HUDEP-2 (cell line): ENCODE results near the gene BEST4.
"Not testable (repeated sequence)": the region's sequence is repeated elsewhere in the genome, so short reads cannot be mapped to it uniquely, and the experiment has no call there.

Experiments
- DNase-seq, 76 experiments: peaks; one replicate each; lab custom pipeline; 2025; ENCODE audit not compliant: unreplicated experiment in 76 of 76; lab: John Stamatoyannopoulos, UW

Gene BEST4

GRCh38 chr1:44788120-44788860 is at the start of gene BEST4:
Gene BEST4, minus strand, starts transcription at chr1:44788170. Its CDS starts 465 bp downstream, at chr1:44787705.
- no peak for DNase-seq

GRCh38 chr1:44835738-44836675 is 48.0 kb upstream of the BEST4 start:
- DNase-seq: peak in 69 of 76 experiments; percentile 8 to 84 (median 66)

- no peak for DNase-seq
Observed at GRCh38 chr1:44834328-44834727, 46.4 kb upstream of the BEST4 start.

DNA sequence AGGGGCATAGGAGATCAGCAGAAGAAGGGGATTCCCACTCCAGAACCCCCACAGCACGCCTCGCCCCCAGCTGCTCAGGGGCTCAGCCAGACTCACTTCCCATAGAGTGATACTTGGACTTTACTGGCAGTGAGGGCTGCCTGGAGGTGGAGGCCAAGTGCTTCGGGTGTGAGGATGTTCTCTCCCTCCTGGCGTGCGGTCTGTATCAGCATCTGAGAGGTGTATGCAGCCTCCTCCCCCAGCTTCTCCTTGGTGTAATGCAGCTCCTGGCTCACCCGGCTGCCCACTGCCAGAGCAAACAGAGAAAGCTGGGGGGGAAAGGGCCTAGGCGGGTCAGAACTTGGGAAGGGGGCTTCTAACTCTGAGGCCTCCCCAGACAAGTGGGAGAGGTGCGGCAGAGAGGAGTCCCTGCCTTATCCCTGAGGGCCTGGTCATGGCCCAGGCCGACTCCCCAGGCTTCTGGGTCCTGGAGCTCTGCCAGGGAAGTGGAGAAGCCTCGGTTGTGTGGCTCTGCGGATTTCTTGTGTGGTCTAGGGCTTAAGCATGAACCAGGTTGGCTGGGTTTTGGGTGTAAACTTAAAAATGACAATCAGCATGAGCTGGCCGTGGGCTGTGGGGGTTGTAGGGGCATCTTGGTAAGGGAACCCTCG is 44.2 kb upstream of the BEST4 start:
- peak in 26 of 76 experiments; percentile 6 to 55 (median 22) for DNase-seq

- peak in 20 of 76 experiments; percentile 7 to 57 (median 37) for DNase-seq
Observed at GRCh38 chr1:44831516-44831915, 43.5 kb upstream of the BEST4 start.

- DNase-seq: peak in 71 of 76 experiments; percentile 7 to 89 (median 60)
Observed at GRCh38 chr1:44830900-44831304, 42.9 kb upstream of the BEST4 start.

DNA sequence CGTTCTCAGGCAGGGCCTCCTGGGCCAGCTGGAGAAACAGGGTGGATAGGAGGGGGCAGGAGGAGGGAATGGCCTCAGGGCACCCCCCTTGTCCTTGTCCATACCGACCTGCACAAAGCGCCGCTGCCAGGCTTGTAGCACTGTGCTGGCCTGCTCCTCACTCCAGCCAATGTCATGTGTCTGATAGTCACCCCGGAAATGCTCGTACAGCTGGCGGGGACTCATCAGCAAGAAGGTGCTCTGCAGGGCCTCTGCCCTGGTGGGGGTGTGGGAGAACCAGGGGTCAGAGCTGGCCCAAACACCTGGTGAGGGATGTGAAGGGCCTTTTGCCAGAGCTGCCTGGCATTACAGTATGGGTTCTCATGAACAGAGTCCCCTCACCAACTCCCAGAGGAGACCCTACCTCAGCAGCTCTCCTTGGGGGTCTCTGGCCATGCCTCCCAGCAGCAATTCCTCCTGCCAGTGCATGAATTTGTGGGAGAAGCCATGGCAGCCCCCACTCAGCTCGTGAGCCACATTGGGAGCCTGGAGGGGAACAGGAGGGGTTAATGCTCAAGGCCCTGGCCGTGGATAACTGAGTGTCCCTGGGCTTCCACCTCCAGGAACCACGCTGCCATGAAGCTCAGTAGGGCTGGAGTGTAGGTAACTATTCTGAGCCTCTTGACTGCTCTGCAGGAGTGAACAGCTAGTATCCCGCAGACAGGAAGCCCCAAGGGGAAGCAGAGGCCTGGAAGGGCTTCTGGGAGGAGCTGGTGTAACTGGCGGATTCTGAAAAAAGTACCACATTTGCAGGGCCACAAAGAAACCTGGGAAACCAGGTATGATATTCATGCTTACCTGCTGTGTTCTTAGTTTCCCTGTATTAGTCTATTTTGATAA is 41.8 kb upstream of the BEST4 start:
- DNase-seq: peak in 2 of 76 experiments; percentile 15 to 18

- no peak for DNase-seq
Observed at GRCh38 chr1:44828841-44829440, 41.0 kb upstream of the BEST4 start.

DNA sequence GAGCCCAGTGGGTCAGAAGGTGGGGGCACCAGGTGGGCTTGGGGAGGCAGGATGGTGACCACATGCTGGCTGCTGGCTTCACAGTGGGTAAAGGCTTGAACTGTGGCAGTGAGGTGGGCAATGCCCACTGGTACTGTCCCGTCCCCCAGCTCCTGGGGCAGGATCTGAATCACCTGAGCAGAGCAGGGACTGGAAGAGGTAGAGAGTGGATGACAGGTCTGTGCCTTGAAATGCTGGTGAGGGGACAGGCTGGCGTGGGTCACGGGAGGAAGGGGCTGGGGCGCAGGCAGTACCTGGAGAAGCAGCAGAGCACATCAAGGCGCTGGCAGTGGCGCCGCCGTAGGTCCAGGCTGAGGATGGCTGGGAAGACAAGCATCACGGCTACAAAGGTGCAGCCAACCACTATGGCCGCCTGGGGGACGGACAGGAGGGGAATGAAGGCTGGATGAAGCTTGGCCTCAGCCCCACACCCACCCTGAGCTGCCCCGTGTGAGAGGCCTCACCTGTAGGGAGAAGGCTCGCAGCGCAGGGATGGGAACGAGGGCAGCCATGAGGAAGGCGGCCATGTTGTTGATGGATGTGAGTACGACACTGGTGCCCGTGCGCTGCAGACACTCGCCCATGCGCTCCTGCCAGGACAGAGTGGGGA is 40.2 kb upstream of the BEST4 start:
- no peak for DNase-seq

DNA sequence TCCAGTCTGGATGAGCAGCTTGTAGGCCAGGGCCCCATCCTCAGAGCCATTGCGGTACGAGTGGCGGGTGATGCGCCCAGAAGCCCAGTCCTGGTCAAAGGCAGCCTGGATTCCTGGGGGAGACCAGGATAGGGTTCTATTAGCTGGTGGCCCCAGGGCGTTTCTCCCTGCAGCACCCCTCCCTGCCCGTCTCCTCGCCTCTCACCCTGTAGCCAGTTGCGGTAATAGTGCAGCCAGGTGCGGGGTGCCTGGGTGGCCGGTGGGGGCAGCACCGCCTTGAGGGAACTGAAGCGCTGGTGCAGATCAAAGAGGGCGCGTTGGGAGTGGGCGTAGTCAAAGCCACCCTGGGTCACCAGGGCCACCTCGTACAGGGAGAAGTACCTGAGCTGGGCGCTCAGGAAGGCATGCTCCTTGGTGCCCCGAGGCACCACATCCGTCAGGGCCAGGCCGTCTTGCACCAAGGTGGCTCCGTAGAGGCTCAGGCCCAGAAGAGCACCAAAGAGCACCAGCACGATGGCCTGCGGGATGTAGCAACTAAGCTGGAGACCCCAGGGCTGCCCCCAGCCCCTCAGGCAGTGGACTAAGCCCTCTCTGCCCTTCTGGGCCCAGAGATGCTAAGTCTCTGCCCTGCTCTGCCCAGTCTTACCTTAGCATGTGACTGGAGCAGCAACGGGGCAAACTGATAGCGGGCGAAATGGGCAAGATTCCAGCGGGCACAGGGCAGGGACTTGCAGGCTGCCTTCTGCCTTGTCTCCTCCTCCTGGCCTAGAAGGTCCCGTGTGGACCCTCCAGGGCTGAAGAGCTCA is 39.4 kb upstream of the BEST4 start:
- DNase-seq: peak in 61 of 76 experiments; percentile 5 to 85 (median 63)

- DNase-seq: peak in 37 of 76 experiments; percentile 7 to 69 (median 30)
Observed at GRCh38 chr1:44826375-44827196, 38.6 kb upstream of the BEST4 start.

DNA sequence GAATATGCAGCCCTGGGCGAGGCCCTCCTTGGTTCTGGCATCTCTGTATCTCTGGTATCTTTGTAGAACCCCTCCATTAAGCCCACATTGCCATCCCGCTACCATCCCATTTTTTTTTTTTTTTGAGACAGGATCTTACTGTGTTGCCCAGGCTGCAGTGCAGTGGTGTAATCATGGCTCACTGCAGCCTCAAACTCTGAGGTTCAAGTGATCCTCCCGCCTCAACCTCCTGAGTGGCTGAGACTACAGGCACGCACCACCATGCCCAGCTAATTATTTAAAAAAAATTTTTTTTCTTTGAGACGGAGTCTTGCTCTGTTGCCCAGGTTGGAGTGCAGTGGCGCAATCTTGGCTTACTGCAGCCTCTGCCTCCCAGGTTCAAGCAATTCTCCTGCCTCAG is 36.4 kb upstream of the BEST4 start:
- DNase-seq: not testable (repeated sequence)

DNA sequence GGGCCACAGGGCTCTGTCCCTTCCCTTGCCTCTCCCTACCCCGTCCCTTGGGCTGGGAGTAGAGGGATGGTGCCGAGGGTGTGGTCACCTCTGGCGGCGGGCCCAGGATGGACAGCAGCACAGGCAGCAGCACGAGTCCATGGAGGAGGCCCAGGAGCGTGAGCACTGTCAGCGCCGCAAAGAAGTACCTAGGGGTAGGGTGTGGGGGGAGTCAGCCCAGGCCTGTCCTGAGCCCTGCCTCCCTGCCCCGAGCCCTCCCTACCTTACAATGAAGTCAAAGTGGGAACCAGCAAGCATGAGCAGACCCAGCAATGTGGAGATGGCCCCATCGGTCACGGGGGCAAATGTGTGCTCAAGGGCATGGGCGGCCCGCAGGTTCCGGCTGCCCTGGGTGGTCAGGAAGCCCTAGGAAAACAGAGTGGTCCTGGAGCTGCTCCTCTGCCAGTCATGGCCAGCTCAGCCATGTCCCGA is 35.0 kb upstream of the BEST4 start:
- peak in 1 of 76 experiments; percentile 15 for DNase-seq

DNA sequence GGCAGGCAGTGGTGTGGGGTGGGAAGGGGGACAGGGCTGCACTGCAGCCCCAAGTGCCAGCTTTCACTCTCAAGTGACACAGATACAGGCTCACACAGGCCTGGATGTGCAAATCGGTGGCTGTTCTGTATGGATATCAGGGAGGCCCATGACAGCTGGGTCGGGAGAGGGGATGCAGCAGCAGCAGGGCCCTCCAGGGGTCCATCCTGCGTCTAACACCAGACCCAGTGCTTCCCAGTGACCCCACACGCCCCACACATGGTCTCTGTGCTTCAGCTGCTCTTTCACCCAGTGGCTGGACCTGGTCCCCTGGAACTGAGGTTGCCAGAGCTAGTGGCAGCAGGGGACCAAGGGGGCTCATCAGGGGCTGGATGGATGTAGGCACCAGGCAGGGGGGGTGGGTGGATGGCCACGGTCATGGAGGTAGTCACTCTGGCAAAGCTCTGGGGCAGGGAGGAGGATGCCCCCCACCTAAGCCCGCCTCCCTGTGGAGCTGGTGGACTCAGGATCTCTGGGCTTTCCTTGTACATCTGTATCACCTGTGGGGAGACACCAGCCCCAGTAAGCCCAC is 34.2 kb upstream of the BEST4 start:
- no peak for DNase-seq

GRCh38 chr1:44821240-44821715 is 33.3 kb upstream of the BEST4 start:
- DNase-seq: no peak

GRCh38 chr1:44820328-44821239 is 32.6 kb upstream of the BEST4 start:
- peak in 1 of 76 experiments; percentile 76 for DNase-seq
